WTC11 (cell line): ENCODE measurements around the gene ORC3. TPM values are rescaled to one million over a fixed set of nuclear protein-coding genes. Genes with fewer than 3 reads are reported as not detected.

Experiments used
- ATAC-seq: fragments of 200-7000 bp; cut with Tn5 transposase; 2 replicates; pipeline ENCODE4 v1.10.0; 2021; ENCODE audit warnings: mild to moderate bottlenecking, moderate library complexity
- CTCF ChIA-PET: fragments of 300-600 bp; sonication (Branson Sonifier 250); formaldehyde crosslinking; loops from one replicate; lab custom pipeline; 2021; ENCODE audit warnings: antibody characterized with exemption; lab: Charles Lee
- POLR2A ChIA-PET: fragments of 350-600 bp; sonication (Branson Sonifier 250); formaldehyde crosslinking; loops from one replicate; lab custom pipeline; 2021; ENCODE audit warnings: antibody characterized with exemption; lab: Charles Lee
- DNase-seq: peaks from one replicate; pipeline ENCODE4 v3.0.0; 2021; ENCODE audit warnings: low spot score
- H3K27ac Mint-ChIP-seq: 2 replicates; pipeline ENCODE4 v1.8.0; 2021; ENCODE audit warnings: mixed read lengths
- H3K27me3 Mint-ChIP-seq: 2 replicates; pipeline ENCODE4 v1.8.0; 2021; ENCODE audit warnings: low read depth, mild to moderate bottlenecking, moderate library complexity, mixed read lengths
- H3K36me3 Mint-ChIP-seq: 2 replicates; pipeline ENCODE4 v1.8.0; 2021; ENCODE audit warnings: mixed read lengths
- H3K4me1 Mint-ChIP-seq: 2 replicates; pipeline ENCODE4 v1.8.0; 2022; ENCODE audit warnings: mixed read lengths
- H3K4me3 Mint-ChIP-seq: 2 replicates; pipeline ENCODE4 v1.8.0; 2021; ENCODE audit warnings: mild to moderate bottlenecking, moderate library complexity, mixed read lengths
- H3K9me3 Mint-ChIP-seq: 2 replicates; pipeline ENCODE4 v1.8.0; 2021; ENCODE audit warnings: mixed read lengths
- AFF4 ChIP-seq: sonication (generic); formaldehyde crosslinking; IDR thresholded peaks from 2 replicates; pipeline ENCODE4 v1.8.1; 2023; ENCODE audit warnings: mild to moderate bottlenecking, missing genetic modification reagents, borderline replicate concordance
- ATF1 ChIP-seq: sonication (generic); formaldehyde crosslinking; IDR thresholded peaks from 2 replicates; pipeline ENCODE4 v1.8.1; 2023; ENCODE audit warnings: mild to moderate bottlenecking, moderate library complexity, missing genetic modification reagents
- ATF2 ChIP-seq: sonication (generic); formaldehyde crosslinking; IDR thresholded peaks from 2 replicates; pipeline ENCODE4 v1.8.1; 2022; ENCODE audit warnings: low read depth, missing genetic modification reagents, borderline replicate concordance
- CREB1 ChIP-seq: sonication (generic); formaldehyde crosslinking; IDR thresholded peaks from 2 replicates; pipeline ENCODE4 v1.8.0; 2023; ENCODE audit warnings: mild to moderate bottlenecking, missing genetic modification reagents
- CTCF ChIP-seq: fragments of 200-600 bp; IDR thresholded peaks from 2 replicates; pipeline ENCODE4 v1.8.0; 2022; ENCODE audit warnings: antibody characterized with exemption
- ELF4 ChIP-seq: sonication (generic); formaldehyde crosslinking; IDR thresholded peaks from 2 replicates; pipeline ENCODE4 v1.8.1; 2022; ENCODE audit warnings: low read depth, mild to moderate bottlenecking, moderate library complexity, missing genetic modification reagents
- ETV6 ChIP-seq: sonication (generic); formaldehyde crosslinking; IDR thresholded peaks from 2 replicates; pipeline ENCODE4 v1.8.1; 2022; ENCODE audit warnings: mild to moderate bottlenecking, missing genetic modification reagents
- FOXJ3 ChIP-seq: sonication (generic); formaldehyde crosslinking; IDR thresholded peaks from 2 replicates; pipeline ENCODE4 v1.9.0; 2021; ENCODE audit warnings: missing genetic modification reagents, mild to moderate bottlenecking, borderline replicate concordance
- FOXK1 ChIP-seq: sonication (generic); formaldehyde crosslinking; IDR thresholded peaks from 2 replicates; pipeline ENCODE4 v1.8.0; 2022; ENCODE audit warnings: mild to moderate bottlenecking, moderate library complexity, missing genetic modification reagents
- JAZF1 ChIP-seq: fragments of 250-450 bp; sonication (Bioruptor Pico); IDR thresholded peaks from 2 replicates; pipeline ENCODE4 v1.9.0; 2021; ENCODE audit warnings: moderate library complexity, mild to moderate bottlenecking, inconsistent platforms
- KAT7 ChIP-seq: sonication (generic); formaldehyde crosslinking; IDR thresholded peaks from 2 replicates; pipeline ENCODE4 v1.8.1; 2023; ENCODE audit warnings: missing genetic modification reagents, mild to moderate bottlenecking, borderline replicate concordance
- NR3C1 ChIP-seq: sonication (generic); formaldehyde crosslinking; conservative IDR thresholded peaks from 2 replicates; pipeline ENCODE4 v1.8.1; 2023; ENCODE audit warnings: low read depth, mild to moderate bottlenecking, missing genetic modification reagents
- RELA ChIP-seq: sonication (generic); formaldehyde crosslinking; IDR thresholded peaks from 2 replicates; pipeline ENCODE4 v1.8.1; 2022; ENCODE audit warnings: missing genetic modification reagents, mild to moderate bottlenecking, borderline replicate concordance
- SMAD3 ChIP-seq: sonication (generic); formaldehyde crosslinking; IDR thresholded peaks from 2 replicates; pipeline ENCODE4 v1.8.0; 2022; ENCODE audit warnings: missing genetic modification reagents, mild to moderate bottlenecking, borderline replicate concordance
- ZNF138 ChIP-seq: sonication (generic); formaldehyde crosslinking; conservative IDR thresholded peaks from 2 replicates; pipeline ENCODE4 v1.8.1; 2022; ENCODE audit warnings: mild to moderate bottlenecking, moderate library complexity, missing genetic modification reagents
- ZSCAN18 ChIP-seq: fragments of 250-450 bp; sonication (Bioruptor Pico); IDR thresholded peaks from 2 replicates; pipeline ENCODE4 v2.1.2; 2022; ENCODE audit warnings: mild to moderate bottlenecking, moderate library complexity
- total RNA-seq: library from RNA; stranded (reverse); gene quantifications from 3 replicates; pipeline ENCODE4 v1.2.3, GENCODE V29; 2021
- TF ChIP-seq, protein P1 (sequence below): sonication (generic); formaldehyde crosslinking; IDR thresholded peaks from 2 replicates; pipeline ENCODE4 v1.8.1; 2023; ENCODE audit warnings: mild to moderate bottlenecking, missing genetic modification reagents
- TF ChIP-seq, protein P2 (sequence below): sonication (generic); formaldehyde crosslinking; IDR thresholded peaks from 2 replicates; pipeline ENCODE4 v1.8.0; 2022; ENCODE audit warnings: mild to moderate bottlenecking, missing genetic modification reagents
- TF ChIP-seq, protein P3 (sequence below): sonication (generic); formaldehyde crosslinking; IDR thresholded peaks from 2 replicates; pipeline ENCODE4 v1.8.1; 2022; ENCODE audit warnings: mild to moderate bottlenecking, moderate library complexity, missing genetic modification reagents

ORC3 gene
- total RNA-seq, 1 experiment from 2014 or later = 50.7 TPM

DNA sequence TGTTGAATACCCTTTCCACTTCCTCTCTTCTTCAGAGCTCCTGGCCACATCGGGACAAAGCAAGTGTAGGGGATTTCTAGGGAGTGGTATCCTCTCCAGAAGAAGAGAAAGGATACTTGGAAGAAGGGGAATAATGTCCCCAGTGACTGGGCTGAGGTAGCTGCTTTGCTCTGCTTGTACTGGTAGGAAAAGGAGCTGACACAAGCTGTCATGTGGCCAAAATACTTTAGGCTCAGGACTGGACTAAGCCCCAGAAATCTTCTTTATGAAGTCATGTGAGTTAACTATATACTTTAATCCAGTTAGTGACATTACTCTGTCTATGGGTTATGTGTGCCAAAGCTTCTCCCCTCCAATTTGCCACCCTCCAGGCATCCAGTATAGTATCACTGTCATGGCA lies 71.6 kb downstream of the ORC3 start (continued):
- TF ChIP-seq ZSCAN18 (CRISPR knock-in tag) = no peak
- TF ChIP-seq, protein P1, sequence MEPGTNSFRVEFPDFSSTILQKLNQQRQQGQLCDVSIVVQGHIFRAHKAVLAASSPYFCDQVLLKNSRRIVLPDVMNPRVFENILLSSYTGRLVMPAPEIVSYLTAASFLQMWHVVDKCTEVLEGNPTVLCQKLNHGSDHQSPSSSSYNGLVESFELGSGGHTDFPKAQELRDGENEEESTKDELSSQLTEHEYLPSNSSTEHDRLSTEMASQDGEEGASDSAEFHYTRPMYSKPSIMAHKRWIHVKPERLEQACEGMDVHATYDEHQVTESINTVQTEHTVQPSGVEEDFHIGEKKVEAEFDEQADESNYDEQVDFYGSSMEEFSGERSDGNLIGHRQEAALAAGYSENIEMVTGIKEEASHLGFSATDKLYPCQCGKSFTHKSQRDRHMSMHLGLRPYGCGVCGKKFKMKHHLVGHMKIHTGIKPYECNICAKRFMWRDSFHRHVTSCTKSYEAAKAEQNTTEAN (CRISPR knock-in tag) = no peak
- TF ChIP-seq ATF2 (CRISPR knock-in tag) = no peak
- no peak for TF ChIP-seq RELA (CRISPR knock-in tag)
- TF ChIP-seq JAZF1 (CRISPR knock-in tag) = no peak
- TF ChIP-seq, protein P2, sequence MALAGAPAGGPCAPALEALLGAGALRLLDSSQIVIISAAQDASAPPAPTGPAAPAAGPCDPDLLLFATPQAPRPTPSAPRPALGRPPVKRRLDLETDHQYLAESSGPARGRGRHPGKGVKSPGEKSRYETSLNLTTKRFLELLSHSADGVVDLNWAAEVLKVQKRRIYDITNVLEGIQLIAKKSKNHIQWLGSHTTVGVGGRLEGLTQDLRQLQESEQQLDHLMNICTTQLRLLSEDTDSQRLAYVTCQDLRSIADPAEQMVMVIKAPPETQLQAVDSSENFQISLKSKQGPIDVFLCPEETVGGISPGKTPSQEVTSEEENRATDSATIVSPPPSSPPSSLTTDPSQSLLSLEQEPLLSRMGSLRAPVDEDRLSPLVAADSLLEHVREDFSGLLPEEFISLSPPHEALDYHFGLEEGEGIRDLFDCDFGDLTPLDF = no peak
- TF ChIP-seq FOXJ3 = no peak
- TF ChIP-seq KAT7 (CRISPR knock-in tag) = no peak
- TF ChIP-seq FOXK1 (CRISPR knock-in tag) = no peak
- TF ChIP-seq ETV6 (CRISPR knock-in tag) = no peak

DNA sequence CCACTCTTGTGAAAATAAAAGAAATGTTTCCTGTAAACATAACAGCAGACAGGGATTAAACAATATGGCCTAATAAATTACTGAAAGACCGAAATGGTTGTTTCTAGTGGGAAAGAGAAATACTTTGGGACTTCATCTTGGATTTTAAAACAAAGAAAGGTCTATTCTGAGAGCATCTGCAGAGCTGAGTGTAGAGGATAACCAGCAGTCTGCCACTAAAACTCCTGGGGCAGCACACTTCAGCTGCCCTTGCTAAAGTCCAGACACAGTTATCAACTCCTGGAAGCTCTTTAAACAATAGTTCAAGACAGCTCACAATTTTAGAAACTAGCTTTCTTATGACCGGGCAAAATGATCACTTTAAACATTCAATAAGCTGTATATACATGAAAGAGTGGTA lies 73.5 kb downstream of the ORC3 start:
- ATAC-seq (no peak), DNase-seq (no peak)
- POLR2A ChIA-PET = no interaction called here
- CTCF ChIA-PET = no interaction called here
- H3K36me3 Mint-ChIP-seq = peaks cover 48% of the 10 kb centered on the region
- no peaks in the 10 kb centered on the region for H3K27me3 Mint-ChIP-seq
- H3K4me3 Mint-ChIP-seq = no peak overlapping the region
- no peak for TF ChIP-seq CTCF
- TF ChIP-seq KAT7 (CRISPR knock-in tag) = no peak
- TF ChIP-seq AFF4 = no peak
- TF ChIP-seq ELF4 (CRISPR knock-in tag) = no peak
- no peak for TF ChIP-seq NR3C1 (CRISPR knock-in tag)
- TF ChIP-seq CREB1 (CRISPR knock-in tag) = no peak
- no peak for TF ChIP-seq ZNF138 (CRISPR knock-in tag)
- no peak for TF ChIP-seq ATF1 (CRISPR knock-in tag)
- TF ChIP-seq, protein P3, sequence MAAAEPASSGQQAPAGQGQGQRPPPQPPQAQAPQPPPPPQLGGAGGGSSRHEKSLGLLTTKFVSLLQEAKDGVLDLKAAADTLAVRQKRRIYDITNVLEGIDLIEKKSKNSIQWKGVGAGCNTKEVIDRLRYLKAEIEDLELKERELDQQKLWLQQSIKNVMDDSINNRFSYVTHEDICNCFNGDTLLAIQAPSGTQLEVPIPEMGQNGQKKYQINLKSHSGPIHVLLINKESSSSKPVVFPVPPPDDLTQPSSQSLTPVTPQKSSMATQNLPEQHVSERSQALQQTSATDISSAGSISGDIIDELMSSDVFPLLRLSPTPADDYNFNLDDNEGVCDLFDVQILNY (CRISPR knock-in tag) = no peak
- no peak for TF ChIP-seq SMAD3 (CRISPR knock-in tag)
- TF ChIP-seq ZSCAN18 (CRISPR knock-in tag) = no peak
- H3K9me3 Mint-ChIP-seq = no peaks in the 10 kb centered on the region
- no peak overlapping the region for H3K27ac Mint-ChIP-seq
- H3K4me1 Mint-ChIP-seq = no peaks in the 10 kb centered on the region
